Measurements from ENCODE around the gene ENOX1. TPM values are rescaled to one million over a fixed set of nuclear protein-coding genes. Genes with fewer than 3 reads are reported as not detected.

ENOX1 gene
- total RNA-seq, 1 donor: 2.2 TPM

- DNase-seq (ENCODE audit: low read depth): no peak
- TF ChIP-seq, protein P1, sequence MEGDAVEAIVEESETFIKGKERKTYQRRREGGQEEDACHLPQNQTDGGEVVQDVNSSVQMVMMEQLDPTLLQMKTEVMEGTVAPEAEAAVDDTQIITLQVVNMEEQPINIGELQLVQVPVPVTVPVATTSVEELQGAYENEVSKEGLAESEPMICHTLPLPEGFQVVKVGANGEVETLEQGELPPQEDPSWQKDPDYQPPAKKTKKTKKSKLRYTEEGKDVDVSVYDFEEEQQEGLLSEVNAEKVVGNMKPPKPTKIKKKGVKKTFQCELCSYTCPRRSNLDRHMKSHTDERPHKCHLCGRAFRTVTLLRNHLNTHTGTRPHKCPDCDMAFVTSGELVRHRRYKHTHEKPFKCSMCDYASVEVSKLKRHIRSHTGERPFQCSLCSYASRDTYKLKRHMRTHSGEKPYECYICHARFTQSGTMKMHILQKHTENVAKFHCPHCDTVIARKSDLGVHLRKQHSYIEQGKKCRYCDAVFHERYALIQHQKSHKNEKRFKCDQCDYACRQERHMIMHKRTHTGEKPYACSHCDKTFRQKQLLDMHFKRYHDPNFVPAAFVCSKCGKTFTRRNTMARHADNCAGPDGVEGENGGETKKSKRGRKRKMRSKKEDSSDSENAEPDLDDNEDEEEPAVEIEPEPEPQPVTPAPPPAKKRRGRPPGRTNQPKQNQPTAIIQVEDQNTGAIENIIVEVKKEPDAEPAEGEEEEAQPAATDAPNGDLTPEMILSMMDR (IDR thresholded peaks at IDR 0.05; ENCODE audit: insufficient read depth, low read depth, low read length): no peak
- no peak overlapping the region for H3K4me3 ChIP-seq (ENCODE audit: low read depth, low read length)
Observed at GRCh38 chr13:43305416-43305815, 481.4 kb downstream of the ENOX1 start.

- TF ChIP-seq, protein P1 (IDR thresholded peaks at IDR 0.05; ENCODE audit: insufficient read depth, low read depth, low read length): no peak
- no peak for DNase-seq (ENCODE audit: low read depth)
- no peak overlapping the region for H3K4me3 ChIP-seq (ENCODE audit: low read depth, low read length)
Observed at GRCh38 chr13:43304945-43305344, 481.8 kb downstream of the ENOX1 start.

- no peak for DNase-seq (ENCODE audit: low read depth)
- TF ChIP-seq, protein P1 (IDR thresholded peaks at IDR 0.05; ENCODE audit: insufficient read depth, low read depth, low read length): no peak
- no peak overlapping the region for H3K4me3 ChIP-seq (ENCODE audit: low read depth, low read length)
Observed at GRCh38 chr13:43304449-43304848, 482.3 kb downstream of the ENOX1 start.

DNA sequence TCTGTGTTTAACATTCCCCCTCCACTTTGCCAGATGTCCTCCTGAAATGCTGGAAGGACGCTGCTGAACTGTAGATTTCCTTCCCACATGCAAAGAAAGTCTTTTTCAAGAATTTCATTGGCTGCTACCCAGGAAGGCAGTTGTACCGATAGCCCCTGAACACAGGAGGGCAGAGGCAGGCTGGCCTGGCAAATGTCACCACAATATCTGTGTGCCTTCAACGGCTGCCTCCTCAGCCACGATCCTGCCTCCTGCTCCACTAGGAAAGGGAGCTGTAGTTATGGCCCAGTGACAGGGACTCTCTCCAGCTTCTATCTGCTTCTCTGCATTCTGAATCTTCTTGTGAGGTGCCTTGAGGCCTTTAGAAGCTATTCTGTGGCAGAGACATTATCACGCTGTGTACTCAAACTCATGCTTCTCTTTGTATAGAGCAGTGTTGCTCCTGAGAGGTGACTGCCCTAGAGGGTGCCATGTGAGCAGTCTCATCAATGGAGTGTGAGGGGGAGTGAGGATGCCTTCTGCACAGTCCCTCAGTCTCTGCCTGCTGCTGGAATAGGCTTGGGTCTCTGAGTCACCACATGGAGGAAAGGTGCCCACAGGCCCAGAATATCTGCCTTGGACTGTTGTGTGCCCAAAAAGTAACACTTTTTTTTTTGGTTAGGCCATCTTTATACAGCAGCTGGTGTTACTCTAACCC, 483.6 kb downstream of the ENOX1 start:
- TF ChIP-seq, protein P1 (IDR thresholded peaks at IDR 0.05; ENCODE audit: insufficient read depth, low read depth, low read length): peak; percentile 58
- peak; percentile 84 for DNase-seq (ENCODE audit: low read depth)
- H3K4me3 ChIP-seq (ENCODE audit: low read depth, low read length): no peak overlapping the region

DNA sequence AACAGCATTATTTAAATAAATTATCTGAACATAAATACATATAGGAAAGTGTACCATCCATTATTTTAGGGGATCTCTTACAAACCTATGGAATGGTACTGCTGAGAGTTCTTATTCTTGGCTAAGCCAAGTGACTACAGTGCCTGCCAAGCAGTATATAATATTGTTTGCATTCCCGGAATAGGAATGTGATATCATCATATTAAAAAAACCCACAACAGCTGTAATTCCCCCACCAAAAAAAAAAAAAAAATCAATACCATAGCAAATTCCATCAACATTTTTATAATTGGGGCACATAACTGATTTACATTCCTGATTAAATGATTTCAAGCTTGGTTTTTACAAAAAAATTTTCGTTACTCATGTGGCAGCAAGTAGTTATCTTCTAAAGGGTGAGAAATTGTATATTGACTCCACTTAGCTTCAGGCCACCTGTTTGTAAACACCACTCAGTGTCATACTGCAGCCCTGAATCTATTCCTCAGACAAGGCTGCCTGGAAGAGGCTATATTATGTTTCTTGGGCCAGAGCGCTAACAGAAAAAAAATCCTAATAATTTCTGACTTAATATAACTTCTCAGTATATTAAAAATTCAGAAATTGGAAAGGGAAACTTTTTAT, 485.3 kb downstream of the ENOX1 start:
- no peak overlapping the region for H3K4me3 ChIP-seq (ENCODE audit: low read depth, low read length)
- DNase-seq (ENCODE audit: low read depth): no peak
- TF ChIP-seq, protein P1 (IDR thresholded peaks at IDR 0.05; ENCODE audit: insufficient read depth, low read depth, low read length): no peak

DNA sequence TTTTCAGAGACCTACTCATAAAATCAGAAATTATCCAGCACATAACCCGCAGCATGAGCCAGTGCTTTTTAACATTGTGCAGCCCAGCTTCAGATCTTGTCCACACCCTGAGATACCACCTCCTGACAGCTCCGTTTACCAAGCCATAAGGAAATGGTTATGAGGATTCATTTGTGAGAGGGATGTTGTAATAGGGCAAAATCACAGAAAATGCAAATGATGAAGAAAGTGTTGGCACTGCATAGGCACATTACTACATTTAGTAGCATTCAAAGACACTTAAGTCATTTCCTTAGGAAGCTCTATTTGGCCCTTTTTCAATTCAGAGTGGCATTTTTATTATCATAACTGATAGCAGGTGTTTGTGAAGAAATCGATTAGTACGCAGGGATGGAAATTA, 485.9 kb downstream of the ENOX1 start:
- TF ChIP-seq, protein P1 (IDR thresholded peaks at IDR 0.05; ENCODE audit: insufficient read depth, low read depth, low read length): no peak
- peak; percentile 87 for DNase-seq (ENCODE audit: low read depth)

More for the DNA sequence above, 485.9 kb downstream of the ENOX1 start:
- no peak overlapping the region for H3K4me3 ChIP-seq (ENCODE audit: low read depth, low read length)
